H1 (cell line): Measurements from ENCODE around the gene MFGE8. TPM values are rescaled to one million over a fixed set of nuclear protein-coding genes. Genes with fewer than 3 reads are reported as not detected.

Experiments
- CTCF ChIA-PET: fragments of 300-600 bp; sonication (Branson Sonifier 250); formaldehyde crosslinking; loops from one replicate; lab custom pipeline; 2021; ENCODE audit not compliant: partially characterized antibody; lab: Charles Lee
- POLR2A ChIA-PET: fragments of 300-600 bp; sonication (Branson Sonifier 250); formaldehyde crosslinking; loops from one replicate; lab custom pipeline; 2021; ENCODE audit warnings: inconsistent platforms; ENCODE audit not compliant: partially characterized antibody; lab: Charles Lee
- DNase-seq, 2 experiments: peaks; one replicate each; pipeline versions ENCODE4 v3.0.0 to v3.0.0-alpha.2; 2010 to 2022; ENCODE audit warnings: low spot score in 2 of 2, low read depth in 1 of 2, mixed read lengths in 1 of 2
- FAIRE-seq: peaks from 2 replicates; lab custom pipeline; 2011; peaks lifted over from hg19 to GRCh38; lab: Jason Lieb, UNC
- H2AFZ ChIP-seq: 2 replicates; pipeline ENCODE4 v1.8.1; 2012; ENCODE audit warnings: low read length, inconsistent platforms
- H2AK5ac ChIP-seq: 2 replicates; pipeline ENCODE4 v1.6.1; 2013; ENCODE audit warnings: low read depth, low read length
- H2BK120ac ChIP-seq: replicated peaks from 2 replicates; pipeline ENCODE3; 2013; ENCODE audit warnings: low read depth, low read length, inconsistent platforms
- H2BK12ac ChIP-seq: 2 replicates; pipeline ENCODE4 v1.6.1; 2013; ENCODE audit warnings: low read depth, low read length
- H2BK15ac ChIP-seq: 2 replicates; pipeline ENCODE4 v1.6.1; 2013; ENCODE audit warnings: low read length
- H2BK20ac ChIP-seq: 2 replicates; pipeline ENCODE4 v1.6.1; 2013; ENCODE audit warnings: low read length
- H2BK5ac ChIP-seq: 2 replicates; pipeline ENCODE4 v1.6.1; 2013; ENCODE audit warnings: low read depth, low read length
- H3K14ac ChIP-seq: 2 replicates; pipeline ENCODE4 v1.6.1; 2013; ENCODE audit warnings: inconsistent platforms; ENCODE audit not compliant: insufficient read length
- H3K18ac ChIP-seq: 2 replicates; pipeline ENCODE4 v1.6.1; 2013; ENCODE audit warnings: low read length; ENCODE audit errors: extremely low read depth
- H3K23ac ChIP-seq: 2 replicates; pipeline ENCODE4 v1.6.1; 2013; ENCODE audit warnings: inconsistent platforms; ENCODE audit not compliant: insufficient read length
- H3K23me2 ChIP-seq: 2 replicates; pipeline ENCODE4 v1.6.1; 2013; ENCODE audit warnings: low read depth, low read length
- H3K27ac ChIP-seq: 2 replicates; pipeline ENCODE4 v1.6.1; 2011; ENCODE audit warnings: low read depth, low read length, inconsistent platforms
- H3K27me3 ChIP-seq, 4 experiments: replicated peaks in 1 of 4; 1 replicate in 1 of 4; 2 replicates in 3 of 4; pipeline versions ENCODE4 v1.6.1 to v1.8.1; 2011 to 2013; ENCODE audit warnings: low read length in 3 of 4, mild to moderate bottlenecking in 3 of 4, inconsistent platforms in 2 of 4, mixed read lengths in 2 of 4, moderate library complexity in 1 of 4; ENCODE audit not compliant: control insufficient read depth in 3 of 4, insufficient read depth in 3 of 4; ENCODE audit errors: extremely low read depth in 1 of 4
- H3K36me3 ChIP-seq, 4 experiments: 2 replicates each; pipeline versions ENCODE4 v1.6.1 to v1.8.1; 2011 to 2013; ENCODE audit warnings: mild to moderate bottlenecking in 4 of 4, low read length in 3 of 4, moderate library complexity in 2 of 4, control low read depth in 1 of 4, inconsistent platforms in 1 of 4; ENCODE audit not compliant: insufficient read depth in 4 of 4, control insufficient read depth in 2 of 4
- H3K4ac ChIP-seq: replicated peaks from 2 replicates; pipeline ENCODE3; 2013; ENCODE audit warnings: low read length, low read depth, mixed read lengths, inconsistent platforms; ENCODE audit not compliant: insufficient read length
- H3K4me1 ChIP-seq, 4 experiments: replicated peaks in 1 of 4; 1 replicate in 1 of 4; 2 replicates in 3 of 4; pipeline versions ENCODE4 v1.6.1 to v1.8.1; 2011 to 2013; ENCODE audit warnings: low read length in 3 of 4, inconsistent platforms in 2 of 4, mixed read lengths in 1 of 4; ENCODE audit not compliant: insufficient read depth in 4 of 4, control insufficient read depth in 3 of 4
- H3K4me2 ChIP-seq, 2 experiments: 2 replicates each; pipeline versions ENCODE4 v1.6.1 to v1.8.1; 2011 to 2013; ENCODE audit warnings: low read depth in 2 of 2, low read length in 2 of 2, control low read depth in 1 of 2, inconsistent platforms in 1 of 2, mild to moderate bottlenecking in 1 of 2; ENCODE audit not compliant: insufficient read depth in 1 of 2
- H3K4me3 ChIP-seq, 4 experiments: fragments of 200-600, 300-600 bp in 1 of 4; sonication (generic), shearing (Covaris generic), sonication (Bioruptor Twin) in 1 of 4; 2 replicates each; pipeline versions ENCODE4 v1.5.1 to v1.8.1; 2011 to 2016; ENCODE audit warnings: low read length in 4 of 4, low read depth in 3 of 4, control low read depth in 2 of 4, inconsistent platforms in 2 of 4, mild to moderate bottlenecking in 2 of 4, mixed read lengths in 1 of 4, moderate library complexity in 1 of 4; ENCODE audit not compliant: insufficient read depth in 2 of 4; ENCODE audit errors: extremely low read depth in 1 of 4
- H3K56ac ChIP-seq: replicated peaks from 2 replicates; pipeline ENCODE3; 2013; ENCODE audit warnings: low read depth, mild to moderate bottlenecking, mixed read lengths, low read length, inconsistent platforms; ENCODE audit not compliant: insufficient read length
- H3K79me1 ChIP-seq: 2 replicates; pipeline ENCODE4 v1.6.1; 2013; ENCODE audit warnings: low read depth, low read length, control low read depth
- H3K79me2 ChIP-seq, 2 experiments: 2 replicates each; pipeline versions ENCODE4 v1.6.1 to v1.8.1; 2012 to 2013; ENCODE audit warnings: low read length in 2 of 2, mild to moderate bottlenecking in 2 of 2, inconsistent platforms in 1 of 2; ENCODE audit not compliant: insufficient read depth in 2 of 2, control insufficient read depth in 1 of 2
- H3K9ac ChIP-seq, 4 experiments: replicated peaks in 1 of 4; 1 replicate in 1 of 4; 2 replicates in 3 of 4; pipeline versions ENCODE4 v1.6.1 to v1.8.1; 2011 to 2013; ENCODE audit warnings: low read depth in 3 of 4, low read length in 3 of 4, control low read depth in 2 of 4, mild to moderate bottlenecking in 2 of 4, moderate library complexity in 2 of 4, inconsistent platforms in 1 of 4; ENCODE audit errors: extremely low read depth in 1 of 4
- H3K9me3 ChIP-seq, 2 experiments: 2 replicates each; pipeline versions ENCODE4 v1.6.1 to v1.8.1; 2012 to 2013; ENCODE audit warnings: mild to moderate bottlenecking in 2 of 2, moderate library complexity in 2 of 2, control low read depth in 1 of 2, inconsistent platforms in 1 of 2, low read depth in 1 of 2, low read length in 1 of 2, mixed read lengths in 1 of 2; ENCODE audit not compliant: insufficient read depth in 2 of 2
- H4K20me1 ChIP-seq, 2 experiments: replicated peaks in 1 of 2; 2 replicates each; pipeline versions ENCODE3 to v1.8.1; 2011 to 2013; ENCODE audit warnings: inconsistent platforms in 2 of 2, low read length in 2 of 2, mild to moderate bottlenecking in 1 of 2; ENCODE audit not compliant: insufficient read depth in 2 of 2, control insufficient read depth in 1 of 2
- H4K5ac ChIP-seq: 2 replicates; pipeline ENCODE4 v1.6.1; 2013; ENCODE audit warnings: low read length, low read depth, mixed read lengths, inconsistent platforms; ENCODE audit not compliant: insufficient read length
- H4K8ac ChIP-seq: 2 replicates; pipeline ENCODE4 v1.8.0; 2013; ENCODE audit warnings: mild to moderate bottlenecking, moderate library complexity, low read length, inconsistent platforms; ENCODE audit not compliant: insufficient read depth; ENCODE audit errors: extremely low read depth
- H4K91ac ChIP-seq: replicated peaks from 2 replicates; pipeline ENCODE3; 2013; ENCODE audit warnings: low read length, mixed read lengths, inconsistent platforms; ENCODE audit not compliant: insufficient read length
- CTCF ChIP-seq, 3 experiments: IDR thresholded peaks; 1 replicate in 2 of 3; 2 replicates in 1 of 3; pipeline versions ENCODE4 v1.5.1 to v1.6.1; 2011; ENCODE audit warnings: low read length in 3 of 3, mild to moderate bottlenecking in 3 of 3, inconsistent platforms in 2 of 3, low read depth in 1 of 3, moderate library complexity in 1 of 3; ENCODE audit not compliant: insufficient read depth in 1 of 3; ENCODE audit errors: control extremely low read depth in 1 of 3
- MAX ChIP-seq: IDR thresholded peaks from 2 replicates; pipeline ENCODE4 v1.6.1; 2012; ENCODE audit warnings: inconsistent platforms
- POU5F1 ChIP-seq: IDR thresholded peaks from 2 replicates; pipeline ENCODE4 v1.6.1; 2011; ENCODE audit warnings: low read depth, mild to moderate bottlenecking, low read length, moderate library complexity
- RAD21 ChIP-seq, 2 experiments: IDR thresholded peaks in 1 of 2; conservative IDR thresholded peaks in 1 of 2; 2 replicates each; pipeline ENCODE4 v1.6.1; 2011; ENCODE audit warnings: low read depth in 2 of 2, low read length in 2 of 2, improper control_type of control experiment in 1 of 2, inconsistent platforms in 1 of 2, mild to moderate bottlenecking in 1 of 2, moderate library complexity in 1 of 2
- SP2 ChIP-seq: IDR thresholded peaks from 2 replicates; pipeline ENCODE4 v1.6.1; 2012; ENCODE audit warnings: mild to moderate bottlenecking, low read length, inconsistent platforms
- TCF12 ChIP-seq: IDR thresholded peaks from 2 replicates; pipeline ENCODE4 v1.6.1; 2011; ENCODE audit warnings: low read depth, mild to moderate bottlenecking, low read length
- WGBS, 2 experiments: shearing (Covaris generic) in 1 of 2; methylation state at CpG; one replicate each; pipeline versions ENCODE4 v1.1.6 to v1.1.7; 2013 to 2015; ENCODE audit warnings: low lambda C conversion rate in 2 of 2, mixed read lengths in 2 of 2, inconsistent platforms in 1 of 2, low coverage in 1 of 2, missing lambda C conversion rate in 1 of 2; ENCODE audit not compliant: insufficient replicate concordance in 2 of 2, insufficient coverage in 1 of 2, insufficient read length in 1 of 2; ENCODE audit errors: extremely low coverage in 1 of 2, missing lambda C conversion rate in 1 of 2; 5-methylcytosine and 5-hydroxymethylcytosine counted together
- polyA plus RNA-seq, 7 experiments: library from polyadenylated mRNA; depleted of rRNA in 3 of 7; stranded (reverse) in 5 of 7; unstranded in 2 of 7; fragments of >200 nt in 5 of 7; fragments of 200-250 nt in 2 of 7; gene quantifications; 1 replicate in 5 of 7; 2 replicates in 1 of 7; 4 replicates in 1 of 7; pipeline versions ENCODE4 v1.2.1 to v1.2.3, GENCODE V29; 2011 to 2013; ENCODE audit warnings: missing spikeins in 2 of 7, mixed read lengths in 2 of 7
- total RNA-seq: library from RNA; stranded (reverse); fragmentation: NEBNext Ultra II Directional; extraction: Animal tissue kit (Norgen Biotek cat#: 25700); gene quantifications from 2 replicates; pipeline ENCODE4 v1.2.1, GENCODE V29; 2021

Gene MFGE8
- total and polyA plus RNA-seq, 2 of the 8 experiments (the other 6 are each of a cell fraction or from before 2014, with no cell fraction given), result 1,237 to 2,117 TPM

GRCh38 chr15:88878720-88879184, 34.4 kb downstream of the MFGE8 start:
- H2BK20ac ChIP-seq, result no peak overlapping the region
- H2BK15ac ChIP-seq, result no peak overlapping the region
- DNase-seq, result peak in 1 of 2 experiments; percentile 89
- no peak overlapping the region for H2AFZ ChIP-seq
- H3K9ac ChIP-seq, result no peak overlapping the region
- peak; percentile 65; the same call in 1 of the 2 replicates for TF ChIP-seq TCF12
- TF ChIP-seq SP2, result no peak
- TF ChIP-seq CTCF (IDR thresholded peaks at IDR 0.05; ENCODE audit: control extremely low read depth in 1 of 3, insufficient read depth in 1 of 3, low read depth in 1 of 3, low read length in 3 of 3), result peak; percentile 89 to 96 (median 95)
- TF ChIP-seq POU5F1, result no peak
- TF ChIP-seq RAD21 (IDR thresholded peaks at IDR 0.05 in 1 of 2, conservative IDR thresholded peaks at IDR 0.05 in 1 of 2; ENCODE audit: low read depth in 2 of 2, low read length in 2 of 2), result peak; percentile 80 to 87
- TF ChIP-seq MAX, result 0 out of 2 replicates have a peak, but pooled peaks have one; percentile 10
- H3K79me2 ChIP-seq, result peaks cover 0 to 9% of the 10 kb centered on the region in 2 experiments; a peak in 1 of 4 replicates
- H2AK5ac ChIP-seq, result no peak overlapping the region
- no peak for FAIRE-seq
- no peak overlapping the region for H3K4me3 ChIP-seq
- H4K91ac ChIP-seq, result no peak overlapping the region
- H3K14ac ChIP-seq, result no peak overlapping the region
- WGBS, 2 experiments, result 72% methylated on average over 18 of the region's 18 CpGs; no CpG with 5 or more reads in 1 of the 2 experiments
- H3K56ac ChIP-seq, result no peak overlapping the region
- no peak overlapping the region for H2BK5ac ChIP-seq
- H3K27me3 ChIP-seq, result no peaks in the 10 kb centered on the region
- H2BK12ac ChIP-seq, result no peak overlapping the region
- H3K18ac ChIP-seq, result no peak overlapping the region
- no peak overlapping the region for H2BK120ac ChIP-seq
- no peak overlapping the region for H4K5ac ChIP-seq
- ChIA-PET POLR2A (interaction anchor here (0.7 to 13.9 kb wide), 10 partner anchors 8 to 241 kb away, joined by 3 to 167 read pairs (median 4); partner anchors contain the start of gene HAPLN3), CTCF (interaction anchor here (0.7 to 6.8 kb wide), 52 partner anchors 9 to 737 kb away, joined by 3 to 95 read pairs (median 4); partner anchors contain the start of genes HAPLN3 and ISG20)
- H3K79me1 ChIP-seq, result no peaks in the 10 kb centered on the region
- no peak overlapping the region for H3K27ac ChIP-seq
- H3K4me1 ChIP-seq, result peaks cover 0 to 6% (median under 1%) of the 10 kb centered on the region in 4 experiments; a peak in 3 of 7 replicates
- peaks cover 6 to 24% (median 24%) of the 10 kb centered on the region in 4 experiments; a peak in 7 of 8 replicates for H3K36me3 ChIP-seq
- H4K20me1 ChIP-seq, result peaks cover 0 to 2% of the 10 kb centered on the region in 2 experiments
- H3K9me3 ChIP-seq, result no peaks in the 10 kb centered on the region
- H3K23ac ChIP-seq, result no peak overlapping the region
- H3K23me2 ChIP-seq, result no peaks in the 10 kb centered on the region
- no peak overlapping the region for H3K4ac ChIP-seq
- H3K4me2 ChIP-seq, result no peak overlapping the region
- H4K8ac ChIP-seq, result no peak overlapping the region; the same call in 1 of the 2 replicates
